ENCODE data around the gene GCDH. TPM values are rescaled to one million over a fixed set of nuclear protein-coding genes. Genes with fewer than 3 reads are reported as not detected.

The GCDH gene
- total and polyA plus RNA-seq, 12 donors, result 16.2 to 78.4 (median 34.8) TPM

GRCh38 chr19:12938779-12939601, 48.0 kb downstream of the GCDH start:
- peak in 1 of 2 donors; percentile 17 for TF ChIP-seq POLR2A (IDR thresholded peaks at IDR 0.05)
- TF ChIP-seq CTCF (IDR thresholded peaks at IDR 0.05), result peak in 3 of 6 experiments; percentile 25 to 59 (median 28)
- WGBS, 4 donors, result 0 to 1% (median 1%) methylated on average over 19 to 54 of the region's 54 CpGs
- Histone ChIP-seq H3K9me3 (replicated peaks in 1 of 3) (no peaks in the 10 kb centered on the region), H3K36me3 (replicated peaks in 1 of 2) (peaks cover 0 to 46% of the 10 kb centered on the region in 2 donors), H3K4me3 (peak overlapping the region; percentile 74 to 100 (median 98)), H3K4me1 (replicated peaks in 1 of 2) (peaks cover 6 to 36% of the 10 kb centered on the region in 2 donors), H3K27ac (peak overlapping the region; percentile 67 to 94 (median 91)), H3K27me3 (no peaks in the 10 kb centered on the region)
- intact Hi-C loops (cut with DNase I), result no loop called here
- peak in 4 of 7 donors; percentile 53 to 60 (median 56) for DNase-seq

- intact Hi-C loops (cut with DNase I), result no loop called here
- DNase-seq, result no peak
- no peak for TF ChIP-seq POLR2A (IDR thresholded peaks at IDR 0.05)
- peak overlapping the region in 1 of 4 donors; percentile 97 for H3K4me3 ChIP-seq
- H3K27ac ChIP-seq, result peak overlapping the region in 3 of 5 donors; percentile 24 to 94 (median 87)
- H3K4me1 ChIP-seq (replicated peaks in 1 of 2), result peaks cover 5 to 36% of the 10 kb centered on the region in 2 donors
- WGBS, 4 donors, result 54 to 60% (median 58%) methylated on average over 9 to 10 of the region's 10 CpGs
- H3K36me3 ChIP-seq (replicated peaks in 1 of 2), result peaks cover 0 to 55% of the 10 kb centered on the region in 2 donors
- no peaks in the 10 kb centered on the region for H3K27me3 ChIP-seq
- no peaks in the 10 kb centered on the region for H3K9me3 ChIP-seq (replicated peaks in 1 of 3)
Measured at GRCh38 chr19:12939975-12940423, 49.0 kb downstream of the GCDH start.

GRCh38 chr19:12940897-12941296, 49.9 kb downstream of the GCDH start:
- no peak for DNase-seq
- Histone ChIP-seq H3K9me3 (replicated peaks in 1 of 3) (no peaks in the 10 kb centered on the region), H3K27me3 (no peaks in the 10 kb centered on the region), H3K36me3 (replicated peaks in 1 of 2) (peaks cover 0 to 58% of the 10 kb centered on the region in 2 donors), H3K4me1 (replicated peaks in 1 of 2) (peaks cover 5 to 36% of the 10 kb centered on the region in 2 donors), H3K4me3 (no peak overlapping the region), H3K27ac (peak overlapping the region in 2 of 5 donors; percentile 8 to 17)
- intact Hi-C loops (cut with DNase I), result no loop called here
- TF ChIP-seq CTCF (IDR thresholded peaks at IDR 0.05), result no peak
- TF ChIP-seq POLR2A (IDR thresholded peaks at IDR 0.05), result no peak
- WGBS, 4 donors, result 78 to 94% (median 87%) methylated on average over 2 of the region's 2 CpGs

- intact Hi-C loops (cut with DNase I), result no loop called here
- 73 to 85% (median 82%) methylated on average over 18 of the region's 18 CpGs for WGBS, 4 donors
- DNase-seq, result peak in 1 of 7 donors; percentile 33
- H3K4me1 ChIP-seq (replicated peaks in 1 of 2), result peaks cover 0 to 44% of the 10 kb centered on the region in 2 donors
- H3K27me3 ChIP-seq, result no peaks in the 10 kb centered on the region
- H3K27ac ChIP-seq, result peak overlapping the region in 1 of 5 donors; percentile 9
- TF ChIP-seq POLR2A (IDR thresholded peaks at IDR 0.05), result no peak
- no peak for TF ChIP-seq CTCF (IDR thresholded peaks at IDR 0.05)
- H3K36me3 ChIP-seq (replicated peaks in 1 of 2), result peaks cover 0 to 66% of the 10 kb centered on the region in 2 donors
- H3K9me3 ChIP-seq (replicated peaks in 1 of 3), result no peaks in the 10 kb centered on the region
- H3K4me3 ChIP-seq, result no peak overlapping the region
Measured at GRCh38 chr19:12943437-12944044, 52.6 kb downstream of the GCDH start.
